Left lung (tissue), 14 donors: Measurements from ENCODE around the gene PNMA8A. TPM values are rescaled to one million over a fixed set of nuclear protein-coding genes. Genes with fewer than 3 reads are reported as not detected.

Source experiments
- ATAC-seq: fragments of 200-7000 bp; cut with Tn5 transposase; one replicate; pipeline ENCODE4 v1.9.1; 2020; ENCODE audit warnings: moderate library complexity
- DNase-seq, 4 donors: peaks; one replicate each; pipeline ENCODE4 v3.0.0-alpha.2; 2013 to 2020
- H3K27ac ChIP-seq, 2 donors: fragments of 200-600 bp; sonication (generic) in 1 of 2; one replicate each; pipeline versions ENCODE4 v1.5.0 to v1.8.0; 2020 to 2021
- H3K27me3 ChIP-seq, 2 donors: fragments of 200-600 bp; sonication (generic) in 1 of 2; one replicate each; pipeline versions ENCODE4 v1.5.0 to v1.8.0; 2020 to 2021
- H3K36me3 ChIP-seq, 2 donors: fragments of 200-600 bp; sonication (generic) in 1 of 2; one replicate each; pipeline versions ENCODE4 v1.5.0 to v1.8.0; 2020 to 2021
- H3K4me1 ChIP-seq, 2 donors: fragments of 200-600 bp; one replicate each; pipeline ENCODE4 v1.8.0; 2021
- H3K4me3 ChIP-seq, 2 donors: fragments of 200-600 bp; sonication (generic) in 1 of 2; one replicate each; pipeline versions ENCODE4 v1.5.0 to v1.8.0; 2020 to 2021; ENCODE audit warnings: mild to moderate bottlenecking in 1 of 2
- H3K9me3 ChIP-seq, 2 donors: fragments of 200-600 bp; sonication (generic) in 1 of 2; one replicate each; pipeline versions ENCODE4 v1.5.0 to v1.8.0; 2020 to 2021
- intact Hi-C, 2 donors: fragments of 100-400 bp; cut with DNase I; formaldehyde crosslinking; loops; one replicate each; pipeline versions ENCODE4 v1.11.2 to v1.14.2; 2022
- long read RNA-seq, 12 donors: library from polyadenylated mRNA in 2 of 12; unstranded in 2 of 12; transcript quantifications; one replicate each; pipeline ENCODE4 v2.0.0 and lab custom pipeline, GENCODE V29; 2019 to 2026
- polyA plus RNA-seq, 6 donors: library from polyadenylated mRNA; unstranded; fragments of 120-200 nt; gene quantifications; one replicate each; pipeline ENCODE4 v1.2.1, GENCODE V29; 2013; ENCODE audit not compliant: insufficient read length in 6 of 6
- total RNA-seq, 2 donors: library from RNA; stranded (reverse); fragmentation: NEBNext Ultra II Directional; extraction: Animal tissue kit (Norgen Biotek cat#: 25700); gene quantifications; one replicate each; pipeline ENCODE4 v1.2.1, GENCODE V29; 2021
- TF ChIP-seq, protein P1 (sequence below), 2 donors: fragments of 200-600 bp; sonication (generic) in 1 of 2; IDR thresholded peaks; one replicate each; pipeline versions ENCODE4 v1.5.0 to v1.8.0; 2021; ENCODE audit warnings: antibody characterized with exemption in 2 of 2
- donor health status: DM: no; HTN: yes; CAD: no.
- donor health status: DM: no; HTN: no; CAD: no.

Gene PNMA8A, protein sequence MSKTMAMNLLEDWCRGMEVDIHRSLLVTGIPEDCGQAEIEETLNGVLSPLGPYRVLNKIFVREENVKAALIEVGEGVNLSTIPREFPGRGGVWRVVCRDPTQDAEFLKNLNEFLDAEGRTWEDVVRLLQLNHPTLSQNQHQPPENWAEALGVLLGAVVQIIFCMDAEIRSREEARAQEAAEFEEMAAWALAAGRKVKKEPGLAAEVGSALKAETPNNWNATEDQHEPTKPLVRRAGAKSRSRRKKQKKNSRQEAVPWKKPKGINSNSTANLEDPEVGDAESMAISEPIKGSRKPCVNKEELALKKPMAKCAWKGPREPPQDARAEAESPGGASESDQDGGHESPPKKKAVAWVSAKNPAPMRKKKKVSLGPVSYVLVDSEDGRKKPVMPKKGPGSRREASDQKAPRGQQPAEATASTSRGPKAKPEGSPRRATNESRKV
- total RNA-seq (1 to 10 TPM; 1.5 to 3.8 TPM), polyA plus RNA-seq (10 to 100 TPM; 12.7 to 17.2 (median 14.2) TPM)
- long read RNA-seq, donor 1, partial matches to known transcripts: 0 of 3 reads
- long read RNA-seq, donor 1, other reads (novel, unspliced or antisense): 0 of 3 reads
- long read RNA-seq, donor 2, partial matches to known transcripts: 0 of 1 reads
- long read RNA-seq, donor 2, other reads (novel, unspliced or antisense): 0 of 1 reads
- long read RNA-seq, donor 3, transcript PNMA8A-201 (3 exons, 3,689 nt): major isoform, 9 of 9 reads
- long read RNA-seq, donor 3, partial matches to known transcripts: 0 of 9 reads
- long read RNA-seq, donor 3, other reads (novel, unspliced or antisense): 0 of 9 reads
- long read RNA-seq, donor 4: 0 reads
- long read RNA-seq, donor 5, transcript PNMA8A-201 (3 exons, 3,689 nt): major isoform, 6 of 6 reads
- long read RNA-seq, donor 5, partial matches to known transcripts: 0 of 6 reads
- long read RNA-seq, donor 5, other reads (novel, unspliced or antisense): 0 of 6 reads
- long read RNA-seq, donor 6: 0 reads
- long read RNA-seq, donor 7: 0 reads
- long read RNA-seq, donor 8, partial matches to known transcripts: 0 of 3 reads
- long read RNA-seq, donor 8, other reads (novel, unspliced or antisense): 0 of 3 reads
- long read RNA-seq, donor 9: 0 reads
- long read RNA-seq, donor 10: 0 reads
- long read RNA-seq, donor 11: 0 reads
- long read RNA-seq, donor 12, partial matches to known transcripts: 0 of 3 reads
- long read RNA-seq, donor 12, other reads (novel, unspliced or antisense): 0 of 3 reads

DNA sequence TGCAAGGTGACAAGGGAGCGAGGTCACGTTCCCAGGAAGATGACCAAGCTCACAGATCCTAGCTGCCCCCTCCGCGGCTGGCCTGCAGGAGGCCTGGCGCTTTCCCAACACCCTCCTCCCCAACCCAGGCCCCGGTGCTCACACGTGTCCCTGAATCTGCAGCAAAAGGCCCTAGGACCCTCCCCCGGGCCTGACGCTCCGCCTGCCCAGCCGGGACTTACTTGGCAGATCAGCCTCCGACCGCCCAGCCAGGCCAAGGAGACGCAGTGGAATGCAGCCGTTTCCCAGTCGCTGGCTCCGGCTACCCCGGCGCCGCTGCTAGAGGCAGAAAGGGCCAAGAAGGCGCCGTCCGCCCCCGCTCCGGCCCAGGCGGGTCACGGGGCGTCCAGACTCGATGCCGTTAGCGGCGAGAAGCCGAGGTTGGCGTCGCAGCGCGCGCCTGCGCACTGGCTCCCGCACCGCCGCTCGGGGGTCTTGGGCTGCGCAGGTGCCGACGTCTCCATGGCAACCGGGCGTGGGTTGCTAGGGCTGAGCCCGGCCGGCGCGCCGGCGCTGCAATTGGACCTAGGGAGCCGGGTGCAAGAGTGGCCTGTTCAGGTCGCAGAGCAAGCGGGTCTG, at the start of gene PNMA8A:
TSS of gene PNMA8A (minus strand) at position 448 of the 618 bp plus-strand sequence. CDS start 528 bp downstream, outside the sequence.
- Histone ChIP-seq H3K27me3 (peaks cover 0 to 64% of the 10 kb centered on the region in 2 donors), H3K4me1 (peaks cover 4% of the 10 kb centered on the region in 2 donors), H3K9me3 (no peaks in the 10 kb centered on the region), H3K27ac (peak within 1 kb of the TSS in 1 of 2 donors; percentile 67), H3K36me3 (no peaks in the 10 kb centered on the region), H3K4me3 (peak within 1 kb of the TSS in 1 of 2 donors; percentile 25)
- DNase-seq: peak; percentile 58 to 93 (median 84)
- TF ChIP-seq, protein P1, sequence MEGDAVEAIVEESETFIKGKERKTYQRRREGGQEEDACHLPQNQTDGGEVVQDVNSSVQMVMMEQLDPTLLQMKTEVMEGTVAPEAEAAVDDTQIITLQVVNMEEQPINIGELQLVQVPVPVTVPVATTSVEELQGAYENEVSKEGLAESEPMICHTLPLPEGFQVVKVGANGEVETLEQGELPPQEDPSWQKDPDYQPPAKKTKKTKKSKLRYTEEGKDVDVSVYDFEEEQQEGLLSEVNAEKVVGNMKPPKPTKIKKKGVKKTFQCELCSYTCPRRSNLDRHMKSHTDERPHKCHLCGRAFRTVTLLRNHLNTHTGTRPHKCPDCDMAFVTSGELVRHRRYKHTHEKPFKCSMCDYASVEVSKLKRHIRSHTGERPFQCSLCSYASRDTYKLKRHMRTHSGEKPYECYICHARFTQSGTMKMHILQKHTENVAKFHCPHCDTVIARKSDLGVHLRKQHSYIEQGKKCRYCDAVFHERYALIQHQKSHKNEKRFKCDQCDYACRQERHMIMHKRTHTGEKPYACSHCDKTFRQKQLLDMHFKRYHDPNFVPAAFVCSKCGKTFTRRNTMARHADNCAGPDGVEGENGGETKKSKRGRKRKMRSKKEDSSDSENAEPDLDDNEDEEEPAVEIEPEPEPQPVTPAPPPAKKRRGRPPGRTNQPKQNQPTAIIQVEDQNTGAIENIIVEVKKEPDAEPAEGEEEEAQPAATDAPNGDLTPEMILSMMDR (IDR thresholded peaks at IDR 0.05): no peak
- intact Hi-C loops: no loop called here
- peak; percentile 79 for ATAC-seq

DNA sequence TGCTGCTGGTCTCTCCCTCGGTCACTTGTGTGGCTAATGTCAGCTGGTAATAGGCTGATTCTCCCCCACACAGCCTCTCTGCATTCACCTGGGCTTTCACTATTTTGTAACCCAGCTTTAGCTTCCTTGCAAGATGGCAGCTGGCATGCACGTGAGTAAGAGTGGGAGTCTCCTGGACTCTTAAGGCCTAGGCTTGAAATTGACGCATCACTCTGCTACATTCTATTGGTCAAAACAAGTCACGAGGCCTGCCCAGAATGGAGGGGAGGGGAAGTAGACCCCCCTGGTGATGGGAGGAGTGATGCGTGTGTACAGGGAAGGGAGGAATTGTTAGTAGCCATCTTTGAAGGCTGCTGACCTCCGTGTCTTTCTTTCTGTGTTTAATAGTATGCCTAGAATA, 49.3 kb upstream of the PNMA8A start:
- Histone ChIP-seq H3K4me3 (no peak overlapping the region), H3K9me3 (no peaks in the 10 kb centered on the region), H3K27me3 (no peaks in the 10 kb centered on the region), H3K36me3 (no peaks in the 10 kb centered on the region), H3K27ac (no peak overlapping the region), H3K4me1 (no peaks in the 10 kb centered on the region)
- ATAC-seq (no peak), DNase-seq (no peak)
- intact Hi-C loops: no loop called here
- TF ChIP-seq, protein P1 (IDR thresholded peaks at IDR 0.05): no peak

DNA sequence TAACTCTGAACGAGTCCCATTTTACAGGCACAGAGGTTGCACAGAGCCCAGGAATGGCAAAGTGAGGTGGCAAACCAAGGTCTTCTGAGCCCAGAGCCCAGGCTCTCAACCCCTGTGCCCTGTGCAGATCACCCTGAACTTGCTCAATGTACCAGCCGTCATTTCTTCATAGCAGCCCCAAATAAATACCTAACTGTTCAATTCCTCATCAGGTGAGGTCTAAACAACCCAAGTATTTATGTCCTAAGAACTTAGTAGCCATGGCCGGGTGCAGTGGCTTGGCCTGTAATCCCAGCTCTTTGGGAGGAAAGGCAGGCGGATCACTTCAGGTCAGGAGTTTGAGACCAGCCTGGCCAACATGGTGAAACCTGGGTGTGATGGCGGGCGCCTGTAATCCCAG, 46.1 kb upstream of the PNMA8A start:
- TF ChIP-seq, protein P1 (IDR thresholded peaks at IDR 0.05): no peak
- DNase-seq (peak in 1 of 4 donors; percentile 4), ATAC-seq (no peak)
- H3K4me1 ChIP-seq: no peaks in the 10 kb centered on the region
- H3K27ac ChIP-seq: no peak overlapping the region
- H3K36me3 ChIP-seq: no peaks in the 10 kb centered on the region
- intact Hi-C loops: no loop called here
- H3K27me3 ChIP-seq: peaks cover 0 to 23% of the 10 kb centered on the region in 2 donors
- no peak overlapping the region for H3K4me3 ChIP-seq
- no peaks in the 10 kb centered on the region for H3K9me3 ChIP-seq

DNA sequence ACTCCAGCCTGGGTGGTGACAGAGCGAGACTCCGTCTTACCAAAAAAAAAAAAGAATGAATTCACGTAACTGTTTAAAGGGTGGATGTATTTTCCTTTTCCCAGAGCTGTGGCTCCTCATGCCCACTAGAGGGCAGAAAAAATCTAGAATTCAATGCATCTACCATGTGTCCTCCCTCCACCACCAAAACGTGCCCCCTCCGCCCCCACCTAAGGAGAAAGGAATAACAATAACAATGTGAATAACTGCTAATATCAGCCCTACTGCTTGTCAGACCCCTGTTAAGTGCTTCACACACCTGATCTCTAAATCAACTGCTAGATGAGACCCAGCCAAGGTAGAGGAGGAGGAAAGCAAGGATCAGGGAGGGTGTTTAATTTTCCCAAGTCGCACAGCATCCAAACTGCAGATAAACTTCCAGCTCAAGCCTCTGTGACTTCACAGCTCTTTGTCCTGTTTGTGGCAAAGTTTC, 44.6 kb upstream of the PNMA8A start:
- DNase-seq (peak in 1 of 4 donors; percentile 19), ATAC-seq (peak; percentile 50)
- TF ChIP-seq, protein P1 (IDR thresholded peaks at IDR 0.05): peak; percentile 52 to 61
- intact Hi-C loops: no loop called here
- no peak overlapping the region for H3K4me3 ChIP-seq
- peaks cover 0 to 8% of the 10 kb centered on the region in 2 donors for H3K9me3 ChIP-seq
- H3K4me1 ChIP-seq: no peaks in the 10 kb centered on the region
- H3K27me3 ChIP-seq: peaks cover 0 to 23% of the 10 kb centered on the region in 2 donors
- no peaks in the 10 kb centered on the region for H3K36me3 ChIP-seq
- H3K27ac ChIP-seq: no peak overlapping the region
